ENCODE data around the gene DMRT3.

GRCh38 chr9:948497-948896 lies 28.0 kb upstream of the DMRT3 start:
- TF ChIP-seq POLR2A (IDR thresholded peaks at IDR 0.05) (no peak), CTCF (IDR thresholded peaks at IDR 0.05) (no peak)

Data from Peyer's patch (tissue), 4 donors.